Keratinocyte (primary cell): ENCODE results near the gene MLXIP. TPM values are rescaled to one million over a fixed set of nuclear protein-coding genes. Genes with fewer than 3 reads are reported as not detected.

Source experiments
- DNase-seq: peaks from one replicate; pipeline ENCODE4 v3.0.0-alpha.2; 2011; ENCODE audit warnings: low read depth, missing footprints, low spot score
- FAIRE-seq: peaks from 2 replicates; lab custom pipeline; 2011; peaks lifted over from hg19 to GRCh38; lab: Jason Lieb, UNC
- H2AFZ ChIP-seq: 2 replicates; pipeline ENCODE4 v1.6.0; 2012; ENCODE audit warnings: low read length, control low read depth, inconsistent platforms; ENCODE audit not compliant: control insufficient read depth
- H3K27ac ChIP-seq: 2 replicates; pipeline ENCODE4 v1.5.1; 2011; ENCODE audit warnings: low read length; ENCODE audit not compliant: control insufficient read depth, insufficient read depth
- H3K27me3 ChIP-seq: 3 replicates; pipeline ENCODE4 v1.6.0; 2011; ENCODE audit warnings: low read length; ENCODE audit not compliant: control insufficient read depth, insufficient read depth; ENCODE audit errors: extremely low read depth
- H3K36me3 ChIP-seq, 2 experiments: 2 replicates in 1 of 2; 3 replicates in 1 of 2; pipeline ENCODE4 v1.5.1; 2011; ENCODE audit warnings: low read length in 2 of 2, mild to moderate bottlenecking in 1 of 2; ENCODE audit not compliant: control insufficient read depth in 2 of 2, insufficient read depth in 2 of 2; ENCODE audit errors: extremely low read depth in 1 of 2
- H3K4me1 ChIP-seq: 3 replicates; pipeline ENCODE4 v1.5.1; 2011; ENCODE audit warnings: low read length; ENCODE audit not compliant: control insufficient read depth, insufficient read depth; ENCODE audit errors: extremely low read depth
- H3K4me2 ChIP-seq: 3 replicates; pipeline ENCODE4 v1.6.0; 2011; ENCODE audit warnings: low read depth, low read length; ENCODE audit not compliant: control insufficient read depth, insufficient read depth; ENCODE audit errors: extremely low read depth
- H3K4me3 ChIP-seq, 3 experiments: fragments of 200-600 bp in 1 of 3; sonication (generic) in 1 of 3; 2 replicates in 2 of 3; 3 replicates in 1 of 3; pipeline ENCODE4 v1.5.1; 2011 to 2016; ENCODE audit warnings: low read length in 3 of 3, mild to moderate bottlenecking in 3 of 3, control low read depth in 2 of 3, inconsistent platforms in 1 of 3, low read depth in 1 of 3, mixed read lengths in 1 of 3, mixed run types in 1 of 3, moderate library complexity in 1 of 3; ENCODE audit not compliant: control insufficient read depth in 2 of 3, insufficient read depth in 2 of 3; ENCODE audit errors: extremely low read depth in 1 of 3
- H3K79me2 ChIP-seq: 2 replicates; pipeline ENCODE4 v1.6.0; 2012; ENCODE audit warnings: low read length; ENCODE audit not compliant: control insufficient read depth, insufficient read depth
- H3K9ac ChIP-seq: 3 replicates; pipeline ENCODE4 v1.6.0; 2011; ENCODE audit warnings: low read length; ENCODE audit not compliant: control insufficient read depth, insufficient read depth; ENCODE audit errors: extremely low read depth
- H3K9me1 ChIP-seq: 3 replicates; pipeline ENCODE4 v1.6.0; 2011; ENCODE audit warnings: low read length; ENCODE audit not compliant: control insufficient read depth, insufficient read depth; ENCODE audit errors: extremely low read depth
- H3K9me3 ChIP-seq: 2 replicates; pipeline ENCODE4 v1.5.1; 2012; ENCODE audit warnings: low read depth, low read length; ENCODE audit not compliant: control insufficient read depth
- H4K20me1 ChIP-seq: 3 replicates; pipeline ENCODE4 v1.6.0; 2011; ENCODE audit warnings: low read length; ENCODE audit not compliant: control insufficient read depth, insufficient read depth; ENCODE audit errors: extremely low read depth
- EZH2 ChIP-seq: IDR thresholded peaks from one replicate; pipeline ENCODE4 v1.6.1; 2012; ENCODE audit warnings: inconsistent platforms, mild to moderate bottlenecking, low read length, moderate library complexity
- dilution Hi-C: fragments of 300-500 bp; cut with MboI; formaldehyde crosslinking; loops from one replicate; pipeline ENCODE4 v1.7.0; 2020; ENCODE audit warnings: low sequenced_read_pairs; ENCODE audit not compliant: extremely low pct_ligation_motif_present
- polyA plus RNA-seq, 5 experiments: library from polyadenylated mRNA; depleted of rRNA in 3 of 5; stranded (reverse) in 3 of 5; stranded (forward) in 1 of 5; unstranded in 1 of 5; fragments of >200 nt; gene quantifications; 1 replicate in 1 of 5; 2 replicates in 3 of 5; 3 replicates in 1 of 5; pipeline versions ENCODE4 v1.2.1 to v1.2.3, GENCODE V29; 2011 to 2012; ENCODE audit warnings: missing spikeins in 2 of 5, low read depth in 1 of 5, low replicate concordance in 1 of 5
- TF ChIP-seq, protein P1 (sequence below), 3 experiments: IDR thresholded peaks in 1 of 3; conservative IDR thresholded peaks in 1 of 3; optimal IDR thresholded peaks in 1 of 3; 2 replicates in 2 of 3; 3 replicates in 1 of 3; pipeline versions ENCODE3 to v1.5.1; 2011; ENCODE audit warnings: low read length in 3 of 3, mild to moderate bottlenecking in 3 of 3, moderate library complexity in 2 of 3, control low read depth in 1 of 3, inconsistent platforms in 1 of 3; ENCODE audit not compliant: insufficient read depth in 2 of 3; ENCODE audit errors: extremely low read depth in 1 of 3

The MLXIP gene
- polyA plus RNA-seq, 1 donor (not counting 4 experiments of a cell fraction or from before 2014, with no cell fraction given), result 5.5 TPM

DNA sequence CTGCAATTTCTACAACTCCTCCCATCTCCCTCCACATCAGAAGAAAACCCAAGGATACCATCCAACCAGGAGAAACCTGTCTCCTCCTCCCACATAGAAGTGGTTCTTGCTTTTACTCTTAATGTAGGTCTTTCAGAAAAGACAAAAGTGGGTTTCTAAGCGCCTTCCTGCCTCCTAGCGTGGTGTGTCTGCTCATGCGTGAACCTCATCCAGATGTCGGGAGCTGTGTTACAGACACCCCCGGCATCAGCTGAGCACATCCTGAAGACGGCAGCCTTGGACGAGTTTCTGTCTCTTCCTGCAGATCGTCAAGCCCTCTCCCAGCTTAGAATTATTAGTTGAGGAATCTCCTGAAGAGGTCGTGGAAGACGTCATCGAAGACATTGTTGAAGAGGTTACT lies 113.9 kb downstream of the MLXIP start:
- Histone ChIP-seq H3K9ac (no peak overlapping the region), H3K9me1 (no peaks in the 10 kb centered on the region), H3K4me3 (no peak overlapping the region), H3K79me2 (no peaks in the 10 kb centered on the region), H2AFZ (no peak overlapping the region), H3K4me1 (no peaks in the 10 kb centered on the region), H3K27ac (no peak overlapping the region), H3K27me3 (no peaks in the 10 kb centered on the region), H3K4me2 (no peak overlapping the region), H4K20me1 (no peaks in the 10 kb centered on the region), H3K9me3 (peaks cover 3% of the 10 kb centered on the region), H3K36me3 (no peaks in the 10 kb centered on the region)
- dilution Hi-C loops, result no loop called here
- FAIRE-seq, result no peak
- DNase-seq, result no peak
- TF ChIP-seq, protein P1, sequence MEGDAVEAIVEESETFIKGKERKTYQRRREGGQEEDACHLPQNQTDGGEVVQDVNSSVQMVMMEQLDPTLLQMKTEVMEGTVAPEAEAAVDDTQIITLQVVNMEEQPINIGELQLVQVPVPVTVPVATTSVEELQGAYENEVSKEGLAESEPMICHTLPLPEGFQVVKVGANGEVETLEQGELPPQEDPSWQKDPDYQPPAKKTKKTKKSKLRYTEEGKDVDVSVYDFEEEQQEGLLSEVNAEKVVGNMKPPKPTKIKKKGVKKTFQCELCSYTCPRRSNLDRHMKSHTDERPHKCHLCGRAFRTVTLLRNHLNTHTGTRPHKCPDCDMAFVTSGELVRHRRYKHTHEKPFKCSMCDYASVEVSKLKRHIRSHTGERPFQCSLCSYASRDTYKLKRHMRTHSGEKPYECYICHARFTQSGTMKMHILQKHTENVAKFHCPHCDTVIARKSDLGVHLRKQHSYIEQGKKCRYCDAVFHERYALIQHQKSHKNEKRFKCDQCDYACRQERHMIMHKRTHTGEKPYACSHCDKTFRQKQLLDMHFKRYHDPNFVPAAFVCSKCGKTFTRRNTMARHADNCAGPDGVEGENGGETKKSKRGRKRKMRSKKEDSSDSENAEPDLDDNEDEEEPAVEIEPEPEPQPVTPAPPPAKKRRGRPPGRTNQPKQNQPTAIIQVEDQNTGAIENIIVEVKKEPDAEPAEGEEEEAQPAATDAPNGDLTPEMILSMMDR (optimal IDR thresholded peaks at IDR 0.05 in 1 of 3, IDR thresholded peaks at IDR 0.05 in 1 of 3, conservative IDR thresholded peaks at IDR 0.05 in 1 of 3; ENCODE audit: extremely low read depth in 1 of 3, insufficient read depth in 2 of 3, low read length in 3 of 3), result no peak
- no peak for TF ChIP-seq EZH2

DNA sequence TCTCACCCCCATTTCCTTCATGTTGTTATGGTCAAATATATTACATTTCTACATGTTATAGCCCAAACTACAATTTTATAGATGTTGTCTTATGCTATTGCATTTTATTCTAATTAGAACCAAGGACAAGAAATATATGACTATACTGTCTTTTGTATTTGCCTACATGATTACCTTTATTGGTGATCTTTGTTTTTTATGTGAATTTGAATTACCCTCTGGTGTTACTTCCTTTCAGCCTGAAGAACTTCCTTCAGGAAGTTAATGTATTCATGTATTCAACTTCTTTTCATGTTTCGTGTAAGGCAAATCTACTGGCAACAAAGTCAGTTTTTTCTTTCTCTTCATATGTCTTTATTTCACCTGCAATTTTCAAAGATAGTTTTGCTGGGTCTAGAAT lies 116.2 kb downstream of the MLXIP start:
- dilution Hi-C loops, result no loop called here
- no peaks in the 10 kb centered on the region for H3K4me1 ChIP-seq
- H3K9me3 ChIP-seq, result peaks cover 3% of the 10 kb centered on the region
- no peak overlapping the region for H3K4me2 ChIP-seq
- DNase-seq (no peak), FAIRE-seq (no peak)
- no peaks in the 10 kb centered on the region for H3K9me1 ChIP-seq
- no peak overlapping the region for H3K9ac ChIP-seq
- no peak overlapping the region for H3K4me3 ChIP-seq
- TF ChIP-seq, protein P1 (optimal IDR thresholded peaks at IDR 0.05 in 1 of 3, IDR thresholded peaks at IDR 0.05 in 1 of 3, conservative IDR thresholded peaks at IDR 0.05 in 1 of 3; ENCODE audit: extremely low read depth in 1 of 3, insufficient read depth in 2 of 3, low read length in 3 of 3), result no peak
- TF ChIP-seq EZH2, result no peak
- H3K36me3 ChIP-seq, result no peaks in the 10 kb centered on the region
- H3K79me2 ChIP-seq, result no peaks in the 10 kb centered on the region
- H3K27ac ChIP-seq, result no peak overlapping the region
- no peak overlapping the region for H2AFZ ChIP-seq
- H4K20me1 ChIP-seq, result no peaks in the 10 kb centered on the region
- no peaks in the 10 kb centered on the region for H3K27me3 ChIP-seq
